Thyroid gland (tissue), 4 donors: ENCODE measurements around the gene TRIM7.
"Not testable (repeated sequence)": the region's sequence is repeated elsewhere in the genome, so short reads cannot be mapped to it uniquely, and the experiment has no call there.

Experiments used
- POLR2A ChIP-seq, 2 donors: fragments of 450-650 bp; IDR thresholded peaks; one replicate each; pipeline ENCODE4 v1.6.1; 2017; ENCODE audit warnings: antibody characterized with exemption in 2 of 2, mild to moderate bottlenecking in 2 of 2, moderate library complexity in 1 of 2
- TF ChIP-seq, protein P1 (sequence below), 6 experiments: fragments of 200-600 bp in 3 of 6; fragments of 450-650 bp in 3 of 6; sonication (generic) in 3 of 6; IDR thresholded peaks; one replicate each; pipeline ENCODE4 v1.5.1; 2016 to 2019; ENCODE audit warnings: antibody characterized with exemption in 6 of 6, mild to moderate bottlenecking in 2 of 6, inconsistent platforms in 1 of 6, moderate library complexity in 1 of 6

DNA sequence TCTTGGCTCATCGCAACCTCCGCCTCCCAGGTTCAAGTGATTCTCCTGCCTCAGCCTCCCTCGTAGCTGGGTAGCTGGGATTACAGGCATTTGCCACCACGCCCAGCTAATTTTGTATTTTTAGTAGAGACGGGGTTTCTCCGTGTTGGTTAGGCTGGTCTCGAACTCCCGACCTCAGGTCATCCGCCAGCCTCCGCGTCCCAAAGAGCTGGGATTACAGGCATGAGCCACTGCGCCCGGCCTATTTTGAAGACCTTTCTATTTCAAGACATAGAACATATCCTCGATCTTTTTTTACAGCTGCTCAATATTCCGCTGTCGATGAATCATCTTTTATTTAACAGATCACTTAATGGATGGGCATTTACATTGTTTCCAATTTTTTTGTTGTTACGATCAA, 5.7 kb upstream of the TRIM7 start:
- TF ChIP-seq POLR2A (IDR thresholded peaks at IDR 0.05) = not testable (repeated sequence)
- TF ChIP-seq, protein P1, sequence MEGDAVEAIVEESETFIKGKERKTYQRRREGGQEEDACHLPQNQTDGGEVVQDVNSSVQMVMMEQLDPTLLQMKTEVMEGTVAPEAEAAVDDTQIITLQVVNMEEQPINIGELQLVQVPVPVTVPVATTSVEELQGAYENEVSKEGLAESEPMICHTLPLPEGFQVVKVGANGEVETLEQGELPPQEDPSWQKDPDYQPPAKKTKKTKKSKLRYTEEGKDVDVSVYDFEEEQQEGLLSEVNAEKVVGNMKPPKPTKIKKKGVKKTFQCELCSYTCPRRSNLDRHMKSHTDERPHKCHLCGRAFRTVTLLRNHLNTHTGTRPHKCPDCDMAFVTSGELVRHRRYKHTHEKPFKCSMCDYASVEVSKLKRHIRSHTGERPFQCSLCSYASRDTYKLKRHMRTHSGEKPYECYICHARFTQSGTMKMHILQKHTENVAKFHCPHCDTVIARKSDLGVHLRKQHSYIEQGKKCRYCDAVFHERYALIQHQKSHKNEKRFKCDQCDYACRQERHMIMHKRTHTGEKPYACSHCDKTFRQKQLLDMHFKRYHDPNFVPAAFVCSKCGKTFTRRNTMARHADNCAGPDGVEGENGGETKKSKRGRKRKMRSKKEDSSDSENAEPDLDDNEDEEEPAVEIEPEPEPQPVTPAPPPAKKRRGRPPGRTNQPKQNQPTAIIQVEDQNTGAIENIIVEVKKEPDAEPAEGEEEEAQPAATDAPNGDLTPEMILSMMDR (IDR thresholded peaks at IDR 0.05) = not testable (repeated sequence)
